Activated CD4-positive, alpha-beta T cell treated with anti-CD3 and anti-CD28 coated beads, Interleukin-2, amount 10 ng/mL, durations not matched to agents 7 days and 5 days (primary cell): ENCODE measurements around the gene ZPR1. TPM values are rescaled to one million over a fixed set of nuclear protein-coding genes. Genes with fewer than 3 reads are reported as not detected.
"Not testable (repeated sequence)": the region's sequence is repeated elsewhere in the genome, so short reads cannot be mapped to it uniquely, and the experiment has no call there.

Source experiments
- CTCF ChIA-PET: fragments of 350-600 bp; sonication (Branson Sonifier 250); formaldehyde crosslinking; loops from one replicate; lab custom pipeline; 2021; ENCODE audit warnings: antibody characterized with exemption; lab: Charles Lee
- POLR2A ChIA-PET: fragments of 350-600 bp; sonication (Branson Sonifier 250); formaldehyde crosslinking; loops from one replicate; lab custom pipeline; 2021; ENCODE audit warnings: antibody characterized with exemption; lab: Charles Lee
- DNase-seq: peaks from one replicate; pipeline ENCODE4 v3.0.0-alpha.2; 2020
- H3K27ac Mint-ChIP-seq: one replicate; pipeline ENCODE4 v1.8.0; 2021; ENCODE audit warnings: mild to moderate bottlenecking, moderate library complexity, mixed read lengths
- H3K27me3 Mint-ChIP-seq: one replicate; pipeline ENCODE4 v1.8.0; 2021; ENCODE audit warnings: mixed read lengths
- H3K36me3 Mint-ChIP-seq: one replicate; pipeline ENCODE4 v1.8.0; 2021; ENCODE audit warnings: low read depth, mixed read lengths
- H3K4me1 Mint-ChIP-seq: one replicate; pipeline ENCODE4 v1.8.0; 2021; ENCODE audit warnings: mixed read lengths
- H3K4me3 Mint-ChIP-seq: one replicate; pipeline ENCODE4 v1.8.0; 2021; ENCODE audit warnings: mild to moderate bottlenecking, moderate library complexity, mixed read lengths
- H3K9me3 Mint-ChIP-seq: one replicate; pipeline ENCODE4 v1.8.0; 2021; ENCODE audit warnings: mixed read lengths
- total RNA-seq, 2 experiments: library from RNA; stranded (reverse); gene quantifications; one replicate each; pipeline ENCODE4 v1.2.3, GENCODE V29; 2021

ZPR1 gene
- total RNA-seq, 2 experiments from 2014 or later: 55.9 to 58.3 TPM

GRCh38 chr11:116814502-116814901, 26.7 kb upstream of the ZPR1 start:
- POLR2A ChIA-PET: no interaction called here
- Mint-ChIP-seq H3K4me1 (no peaks in the 10 kb centered on the region), H3K36me3 (no peaks in the 10 kb centered on the region), H3K9me3 (no peaks in the 10 kb centered on the region), H3K27ac (no peak overlapping the region), H3K4me3 (no peak overlapping the region), H3K27me3 (peaks cover 2% of the 10 kb centered on the region)
- CTCF ChIA-PET: no interaction called here
- no peak for DNase-seq

GRCh38 chr11:116813781-116814471, 26.1 kb upstream of the ZPR1 start:
- H3K9me3 Mint-ChIP-seq: no peaks in the 10 kb centered on the region
- no peak overlapping the region for H3K4me3 Mint-ChIP-seq
- no peaks in the 10 kb centered on the region for H3K4me1 Mint-ChIP-seq
- H3K27me3 Mint-ChIP-seq: peaks cover 2% of the 10 kb centered on the region
- CTCF ChIA-PET: no interaction called here
- H3K27ac Mint-ChIP-seq: no peak overlapping the region
- no peaks in the 10 kb centered on the region for H3K36me3 Mint-ChIP-seq
- DNase-seq: no peak
- POLR2A ChIA-PET: interaction anchor here (0.6 kb wide), 1 partner anchor 263 kb away, joined by 3 read pairs; no protein-coding TSS in a partner anchor

- peaks cover 2% of the 10 kb centered on the region for H3K27me3 Mint-ChIP-seq
- CTCF ChIA-PET: interaction anchor here (0.8 to 1.0 kb wide), 2 partner anchors 10 to 96 kb away, joined by 3 read pairs; partner anchors contain the start of gene APOA4
- H3K27ac Mint-ChIP-seq: no peak overlapping the region
- no peaks in the 10 kb centered on the region for H3K4me1 Mint-ChIP-seq
- H3K4me3 Mint-ChIP-seq: no peak overlapping the region
- no peak for DNase-seq
- no peaks in the 10 kb centered on the region for H3K9me3 Mint-ChIP-seq
- no peaks in the 10 kb centered on the region for H3K36me3 Mint-ChIP-seq
- POLR2A ChIA-PET: no interaction called here
Observed at GRCh38 chr11:116813170-116813569, 25.3 kb upstream of the ZPR1 start.

- ChIA-PET CTCF (interaction anchor here (0.8 to 1.0 kb wide), 2 partner anchors 11 to 97 kb away, joined by 3 read pairs; partner anchors contain the start of gene APOA4), POLR2A (no interaction called here)
- no peak for DNase-seq
- Mint-ChIP-seq H3K27me3 (peaks cover 2% of the 10 kb centered on the region), H3K4me1 (no peaks in the 10 kb centered on the region), H3K27ac (no peak overlapping the region), H3K36me3 (no peaks in the 10 kb centered on the region), H3K4me3 (no peak overlapping the region), H3K9me3 (no peaks in the 10 kb centered on the region)
Observed at GRCh38 chr11:116812109-116812508, 24.3 kb upstream of the ZPR1 start.

GRCh38 chr11:116811194-116811593, 23.4 kb upstream of the ZPR1 start:
- ChIA-PET CTCF (interaction anchor here (0.6 to 1.7 kb wide), 3 partner anchors 9 to 294 kb away, joined by 3 to 5 read pairs (median 5); no protein-coding TSS in a partner anchor), POLR2A (interaction anchor here (0.7 kb wide), 1 partner anchor 16 kb away, joined by 3 read pairs; no protein-coding TSS in a partner anchor)
- H3K4me1 Mint-ChIP-seq: no peaks in the 10 kb centered on the region
- H3K27me3 Mint-ChIP-seq: peaks cover 2% of the 10 kb centered on the region
- H3K36me3 Mint-ChIP-seq: no peaks in the 10 kb centered on the region
- DNase-seq: no peak
- no peak overlapping the region for H3K4me3 Mint-ChIP-seq
- H3K9me3 Mint-ChIP-seq: no peaks in the 10 kb centered on the region
- H3K27ac Mint-ChIP-seq: no peak overlapping the region

GRCh38 chr11:116808262-116809175, 20.7 kb upstream of the ZPR1 start:
- POLR2A ChIA-PET: no interaction called here
- Mint-ChIP-seq H3K27ac (no peak overlapping the region), H3K4me1 (no peaks in the 10 kb centered on the region), H3K27me3 (peaks cover 3% of the 10 kb centered on the region), H3K9me3 (no peaks in the 10 kb centered on the region), H3K36me3 (no peaks in the 10 kb centered on the region), H3K4me3 (no peak overlapping the region)
- CTCF ChIA-PET: no interaction called here
- DNase-seq: no peak

- POLR2A ChIA-PET: no interaction called here
- CTCF ChIA-PET: no interaction called here
- H3K27me3 Mint-ChIP-seq: peaks cover 3% of the 10 kb centered on the region
- H3K9me3 Mint-ChIP-seq: no peaks in the 10 kb centered on the region
- H3K4me3 Mint-ChIP-seq: no peak overlapping the region
- H3K36me3 Mint-ChIP-seq: no peaks in the 10 kb centered on the region
- peak overlapping the region; percentile 14 for H3K27ac Mint-ChIP-seq
- H3K4me1 Mint-ChIP-seq: no peaks in the 10 kb centered on the region
- DNase-seq: no peak
Observed at GRCh38 chr11:116807601-116808261, 19.9 kb upstream of the ZPR1 start.

- no peak for DNase-seq
- CTCF ChIA-PET: interaction anchor here (0.9 kb wide), 1 partner anchor 13 kb away, joined by 3 read pairs; no protein-coding TSS in a partner anchor
- no peaks in the 10 kb centered on the region for H3K4me1 Mint-ChIP-seq
- POLR2A ChIA-PET: no interaction called here
- no peaks in the 10 kb centered on the region for H3K9me3 Mint-ChIP-seq
- H3K4me3 Mint-ChIP-seq: no peak overlapping the region
- H3K27ac Mint-ChIP-seq: no peak overlapping the region
- H3K36me3 Mint-ChIP-seq: no peaks in the 10 kb centered on the region
- H3K27me3 Mint-ChIP-seq: peaks cover 11% of the 10 kb centered on the region
Observed at GRCh38 chr11:116804001-116804400, 16.2 kb upstream of the ZPR1 start.

GRCh38 chr11:116801662-116802061, 13.8 kb upstream of the ZPR1 start:
- POLR2A ChIA-PET, H3K36me3 Mint-ChIP-seq, H3K27ac Mint-ChIP-seq, H3K4me3 Mint-ChIP-seq, DNase-seq, H3K4me1 Mint-ChIP-seq, H3K9me3 Mint-ChIP-seq: not testable (repeated sequence)
- peaks cover 14% of the 10 kb centered on the region for H3K27me3 Mint-ChIP-seq
- CTCF ChIA-PET: interaction anchor here (1.8 kb wide), 1 partner anchor 10 kb away, joined by 7 read pairs; the partner anchor contains the start of gene APOA5

GRCh38 chr11:116800610-116801009, 12.8 kb upstream of the ZPR1 start:
- no peak overlapping the region for H3K27ac Mint-ChIP-seq
- no peak overlapping the region for H3K4me3 Mint-ChIP-seq
- peaks cover 14% of the 10 kb centered on the region for H3K27me3 Mint-ChIP-seq
- H3K9me3 Mint-ChIP-seq: no peaks in the 10 kb centered on the region
- no peaks in the 10 kb centered on the region for H3K4me1 Mint-ChIP-seq
- H3K36me3 Mint-ChIP-seq: no peaks in the 10 kb centered on the region
- ChIA-PET POLR2A (no interaction called here), CTCF (interaction anchor here (2.1 kb wide), 1 partner anchor 10 kb away, joined by 8 read pairs; the partner anchor contains the start of gene APOA5)
- no peak for DNase-seq

- DNase-seq: no peak
- Mint-ChIP-seq H3K4me3 (no peak overlapping the region), H3K36me3 (no peaks in the 10 kb centered on the region), H3K9me3 (no peaks in the 10 kb centered on the region), H3K27ac (no peak overlapping the region), H3K27me3 (peaks cover 12% of the 10 kb centered on the region), H3K4me1 (peaks cover 2% of the 10 kb centered on the region)
- CTCF ChIA-PET: no interaction called here
- POLR2A ChIA-PET: no interaction called here
Observed at GRCh38 chr11:116798368-116798767, 10.5 kb upstream of the ZPR1 start.

- CTCF ChIA-PET: no interaction called here
- H3K4me1 Mint-ChIP-seq: peaks cover 2% of the 10 kb centered on the region
- no peaks in the 10 kb centered on the region for H3K36me3 Mint-ChIP-seq
- no peak overlapping the region for H3K4me3 Mint-ChIP-seq
- POLR2A ChIA-PET: no interaction called here
- no peak overlapping the region for H3K27ac Mint-ChIP-seq
- DNase-seq: no peak
- peaks cover 12% of the 10 kb centered on the region for H3K27me3 Mint-ChIP-seq
- H3K9me3 Mint-ChIP-seq: no peaks in the 10 kb centered on the region
Observed at GRCh38 chr11:116797816-116798215, 10.0 kb upstream of the ZPR1 start.
